OCI-M2 (cell line): Measurements from ENCODE around the gene CTSK.

ENCODE experiments used
- DNase-seq: peaks from one replicate; lab custom pipeline; 2025; ENCODE audit not compliant: unreplicated experiment; lab: John Stamatoyannopoulos, UW

Gene CTSK

DNA sequence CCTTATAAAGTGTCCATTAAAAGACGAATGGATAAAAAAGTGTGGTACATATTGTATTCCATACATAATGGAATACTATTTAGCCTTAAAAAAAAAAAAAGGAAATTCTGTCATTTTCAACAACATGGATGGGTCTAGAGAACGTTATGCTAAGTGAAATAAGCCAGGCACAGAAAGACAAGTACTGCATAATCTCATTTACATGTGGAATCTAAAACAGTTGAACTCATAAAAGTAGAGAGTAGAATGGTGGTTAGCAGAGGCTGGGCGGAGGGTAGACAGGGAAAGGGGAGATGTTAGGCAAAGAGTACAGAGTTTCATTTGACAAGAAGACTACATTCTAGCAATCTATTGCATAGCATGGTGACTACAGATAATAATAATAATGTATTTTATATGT is 45.0 kb downstream of the CTSK start:
- DNase-seq: no peak

DNA sequence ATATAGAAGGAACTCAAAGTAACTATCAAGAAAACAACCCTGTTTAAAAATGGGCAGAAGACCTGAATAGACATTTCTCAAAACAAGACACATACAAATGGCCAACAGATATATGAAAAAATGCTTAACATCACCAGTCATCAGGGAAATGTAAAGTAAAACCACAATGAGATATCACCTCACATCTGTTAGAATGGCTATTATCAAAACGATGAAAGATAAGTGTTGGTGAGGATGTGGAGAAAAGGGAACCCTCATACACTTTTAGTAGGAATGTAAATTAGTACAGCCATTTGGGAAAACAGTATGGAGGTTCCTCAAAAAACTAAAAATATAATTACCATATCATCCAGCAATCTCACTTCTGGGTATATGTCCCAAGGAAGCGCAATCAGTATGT is 45.5 kb downstream of the CTSK start:
- no peak for DNase-seq

DNA sequence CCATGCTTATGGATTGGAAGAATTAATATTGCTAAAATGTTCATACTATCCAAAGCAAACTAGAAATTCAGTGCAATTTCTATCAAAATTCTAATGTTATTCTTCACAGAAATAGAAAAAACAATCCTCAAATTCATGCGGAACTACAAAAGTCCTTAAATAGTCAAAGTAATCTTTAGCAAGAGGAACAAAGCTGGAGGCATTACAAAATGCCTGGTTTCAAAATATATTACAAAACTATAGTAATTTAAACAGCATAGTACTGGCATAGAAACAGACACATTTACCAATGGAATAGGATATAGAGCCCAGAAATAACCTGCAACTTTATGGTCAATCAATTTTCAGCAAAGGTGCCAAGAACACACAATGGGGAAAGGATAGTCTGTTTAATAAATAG is 46.3 kb downstream of the CTSK start:
- DNase-seq: no peak

DNA sequence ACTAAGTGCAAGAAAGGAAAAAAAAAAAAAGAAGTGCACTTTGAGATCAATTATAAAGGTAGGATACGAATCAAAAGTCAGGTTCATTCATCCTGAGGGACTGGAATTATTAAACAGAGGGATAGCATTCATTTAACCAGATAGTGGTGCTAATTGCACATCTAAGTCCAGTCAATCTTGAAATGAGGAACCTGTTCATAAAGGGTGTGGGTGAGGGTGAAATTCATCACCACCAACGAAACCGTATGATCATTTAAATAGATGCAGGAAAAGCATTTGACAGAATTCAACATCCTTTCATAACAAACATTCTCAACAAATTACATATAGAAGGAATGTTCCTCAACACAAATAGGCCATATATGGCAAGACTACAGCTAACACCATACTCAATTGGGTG is 48.0 kb downstream of the CTSK start:
- DNase-seq: no peak

DNA sequence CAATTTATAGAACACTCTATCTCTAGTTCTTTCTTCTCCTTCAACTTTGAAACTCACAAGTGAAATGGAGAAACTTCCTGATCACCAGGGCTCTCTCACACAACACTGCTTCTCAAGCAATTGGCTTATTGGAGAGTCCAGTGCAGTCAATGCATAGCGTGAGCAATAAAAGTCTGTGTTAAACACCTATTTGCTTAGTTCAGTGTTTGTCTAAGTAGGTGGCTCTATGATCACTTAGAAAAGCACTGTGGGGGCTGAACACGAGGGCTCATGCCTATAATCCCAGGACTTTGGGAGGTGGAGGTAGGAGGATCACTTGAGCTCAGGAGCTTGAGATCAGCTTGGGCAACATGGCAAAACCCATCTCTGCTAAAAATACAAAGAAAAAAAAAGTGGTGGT is 54.6 kb downstream of the CTSK start:
- no peak for DNase-seq

DNA sequence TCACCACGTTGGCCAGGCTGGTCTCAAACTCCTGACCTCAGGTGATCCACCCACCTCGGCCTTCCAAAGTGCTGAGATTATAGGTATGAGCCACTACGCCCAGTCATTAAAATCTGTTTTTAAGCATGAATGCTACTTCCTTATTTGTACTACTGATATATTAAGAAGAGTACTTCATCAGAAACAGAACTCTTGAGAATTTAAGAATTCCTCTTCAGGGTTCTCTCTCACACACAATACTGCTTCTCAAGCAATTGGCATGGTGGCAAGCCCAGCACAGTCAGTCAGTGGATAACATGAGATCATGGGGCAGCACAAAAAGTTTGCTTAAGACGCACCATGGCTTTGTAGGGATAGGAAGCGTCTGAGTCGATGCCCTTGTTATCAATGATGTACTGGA is 56.6 kb downstream of the CTSK start:
- no peak for DNase-seq

DNA sequence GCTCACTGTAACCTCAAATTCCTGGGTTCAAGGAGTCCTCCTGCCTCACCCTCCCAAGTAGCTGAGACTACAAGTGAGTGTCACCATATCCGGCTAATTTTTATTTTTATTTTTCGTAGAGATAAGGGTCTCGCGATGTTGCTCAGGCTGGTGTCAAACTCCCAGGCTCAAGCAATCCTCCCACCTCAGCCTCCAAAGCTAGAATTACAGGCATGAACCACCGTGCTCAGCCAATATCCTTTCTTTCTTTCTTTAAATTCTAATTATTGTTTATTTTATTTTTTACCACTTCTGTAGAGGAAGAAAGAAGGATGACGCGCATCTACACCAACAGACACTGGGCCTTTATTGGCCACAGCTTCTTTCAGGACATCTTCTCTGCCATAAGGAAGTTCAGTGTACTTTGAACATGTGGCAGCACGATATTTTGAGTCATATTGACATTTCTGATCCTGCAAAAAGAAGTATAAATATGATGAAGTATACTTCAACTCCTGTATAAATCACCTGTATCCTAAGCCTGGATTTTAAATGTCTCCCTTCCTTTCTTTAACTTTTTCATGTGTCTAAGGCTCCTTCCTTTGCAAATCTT is 58.2 kb downstream of the CTSK start:
- no peak for DNase-seq

DNA sequence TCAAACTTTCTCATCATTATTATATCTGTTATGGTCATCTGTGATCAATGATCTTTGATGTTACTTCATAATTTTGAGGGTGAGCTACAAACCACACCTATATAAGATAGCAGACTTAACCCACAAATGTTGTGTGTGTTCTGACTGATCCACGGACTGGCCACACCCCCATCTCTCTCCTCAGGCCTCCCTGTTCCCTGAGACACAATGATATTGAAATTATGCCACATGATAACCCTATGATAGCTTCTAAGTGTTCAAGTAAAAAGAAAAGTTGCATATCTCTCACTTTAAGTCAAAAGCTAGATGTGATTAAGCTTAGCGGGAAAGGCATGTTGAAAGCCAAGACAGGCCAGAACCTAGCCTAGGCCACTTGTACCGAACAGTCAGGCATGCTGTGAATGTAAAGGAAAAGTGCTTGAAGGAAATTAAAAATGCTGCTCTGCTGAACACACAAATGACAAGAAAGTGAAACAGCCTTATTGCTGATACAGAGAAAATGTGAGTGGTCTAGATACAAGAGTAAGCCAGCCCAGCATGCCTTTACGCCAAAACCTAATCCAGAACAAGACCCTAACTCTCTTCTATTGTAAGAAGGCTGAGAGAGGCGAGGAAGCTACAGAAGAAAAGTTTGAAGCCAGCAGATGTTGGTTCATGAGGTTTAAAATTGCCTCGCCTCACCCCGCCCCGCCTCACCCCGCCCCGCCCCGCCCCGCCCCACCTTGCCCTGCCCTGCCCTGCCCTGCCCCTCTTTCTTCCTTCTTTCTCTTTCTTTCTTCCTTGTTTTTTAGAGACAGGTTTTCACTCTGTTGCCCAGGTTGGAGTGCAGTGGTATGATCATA is 59.0 kb downstream of the CTSK start:
- DNase-seq: no peak
